AG09309 (cell line): Measurements from ENCODE around the gene CDX2.

Experiments used
- DNase-seq: peaks from one replicate; pipeline ENCODE4 v3.0.0-alpha.2; 2010; ENCODE audit warnings: low read depth
- H3K4me3 ChIP-seq: 2 replicates; pipeline ENCODE4 v1.5.1; 2011; ENCODE audit warnings: mild to moderate bottlenecking, low read depth, low read length, moderate library complexity; ENCODE audit not compliant: control insufficient read depth
- TF ChIP-seq, protein P1 (sequence below): IDR thresholded peaks from 2 replicates; pipeline ENCODE4 v1.5.1; 2011; ENCODE audit warnings: mild to moderate bottlenecking, low read depth, low read length, inconsistent platforms; ENCODE audit not compliant: insufficient read depth, control insufficient read depth; ENCODE audit errors: missing control alignments

CDX2 gene

DNA sequence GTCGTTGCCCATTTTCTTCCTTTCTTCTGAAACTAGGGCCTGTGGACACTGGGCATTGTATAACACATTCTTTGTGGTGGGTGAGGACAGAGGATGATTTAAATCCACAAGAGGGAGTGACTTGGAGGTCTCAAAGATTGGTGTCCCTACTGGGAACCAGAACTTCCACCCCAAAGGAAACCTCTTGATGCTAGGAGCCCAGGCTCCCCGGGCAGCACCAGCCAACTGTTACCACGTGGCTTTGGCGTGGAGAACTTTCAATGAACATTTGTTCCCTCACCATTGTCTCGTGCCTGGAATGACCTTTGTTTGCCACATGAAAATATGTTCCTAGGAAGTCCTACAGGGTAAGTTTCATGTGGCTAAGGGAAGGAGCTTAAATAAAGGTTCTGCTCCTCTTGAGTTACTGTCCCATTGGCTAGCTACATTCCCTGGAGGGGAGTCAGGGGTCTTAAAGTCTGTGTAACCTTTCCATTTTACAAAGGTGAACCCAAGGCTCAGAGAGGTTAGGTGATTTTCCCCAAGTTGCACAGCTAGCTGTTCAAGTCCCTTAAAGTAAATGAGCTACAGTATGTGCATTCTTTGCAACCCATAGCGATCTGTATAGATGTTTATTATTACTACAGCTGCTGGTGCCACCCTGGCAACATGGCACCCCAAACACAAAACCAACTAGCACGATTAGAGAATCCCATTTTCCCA lies 5.0 kb upstream of the CDX2 start:
- no peak overlapping the region for H3K4me3 ChIP-seq
- TF ChIP-seq, protein P1, sequence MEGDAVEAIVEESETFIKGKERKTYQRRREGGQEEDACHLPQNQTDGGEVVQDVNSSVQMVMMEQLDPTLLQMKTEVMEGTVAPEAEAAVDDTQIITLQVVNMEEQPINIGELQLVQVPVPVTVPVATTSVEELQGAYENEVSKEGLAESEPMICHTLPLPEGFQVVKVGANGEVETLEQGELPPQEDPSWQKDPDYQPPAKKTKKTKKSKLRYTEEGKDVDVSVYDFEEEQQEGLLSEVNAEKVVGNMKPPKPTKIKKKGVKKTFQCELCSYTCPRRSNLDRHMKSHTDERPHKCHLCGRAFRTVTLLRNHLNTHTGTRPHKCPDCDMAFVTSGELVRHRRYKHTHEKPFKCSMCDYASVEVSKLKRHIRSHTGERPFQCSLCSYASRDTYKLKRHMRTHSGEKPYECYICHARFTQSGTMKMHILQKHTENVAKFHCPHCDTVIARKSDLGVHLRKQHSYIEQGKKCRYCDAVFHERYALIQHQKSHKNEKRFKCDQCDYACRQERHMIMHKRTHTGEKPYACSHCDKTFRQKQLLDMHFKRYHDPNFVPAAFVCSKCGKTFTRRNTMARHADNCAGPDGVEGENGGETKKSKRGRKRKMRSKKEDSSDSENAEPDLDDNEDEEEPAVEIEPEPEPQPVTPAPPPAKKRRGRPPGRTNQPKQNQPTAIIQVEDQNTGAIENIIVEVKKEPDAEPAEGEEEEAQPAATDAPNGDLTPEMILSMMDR: no peak
- no peak for DNase-seq

DNA sequence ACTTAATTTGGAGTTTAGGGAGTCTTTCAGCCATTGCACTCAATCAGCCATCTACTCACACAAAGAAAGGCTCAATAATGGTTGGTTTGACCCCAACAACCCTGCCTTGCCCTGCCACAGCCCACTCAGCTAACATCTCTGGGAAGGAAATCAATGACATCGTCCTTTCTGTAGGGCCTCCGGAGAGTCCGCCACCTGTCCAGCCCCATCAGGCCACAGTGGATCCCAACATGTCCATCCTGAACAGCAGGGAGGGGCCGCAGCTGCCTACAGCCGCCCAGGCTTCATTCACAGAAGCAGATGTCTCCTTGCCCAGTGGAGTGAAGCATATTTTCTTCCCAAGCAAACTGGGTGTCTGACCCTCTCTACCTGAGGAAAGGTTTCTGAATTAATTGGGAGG lies 4.2 kb upstream of the CDX2 start:
- TF ChIP-seq, protein P1: no peak
- H3K4me3 ChIP-seq: no peak overlapping the region
- no peak for DNase-seq

GRCh38 chr13:27972478-27972820 lies 3.3 kb upstream of the CDX2 start:
- no peak for DNase-seq
- TF ChIP-seq, protein P1: no peak
- no peak overlapping the region for H3K4me3 ChIP-seq

DNA sequence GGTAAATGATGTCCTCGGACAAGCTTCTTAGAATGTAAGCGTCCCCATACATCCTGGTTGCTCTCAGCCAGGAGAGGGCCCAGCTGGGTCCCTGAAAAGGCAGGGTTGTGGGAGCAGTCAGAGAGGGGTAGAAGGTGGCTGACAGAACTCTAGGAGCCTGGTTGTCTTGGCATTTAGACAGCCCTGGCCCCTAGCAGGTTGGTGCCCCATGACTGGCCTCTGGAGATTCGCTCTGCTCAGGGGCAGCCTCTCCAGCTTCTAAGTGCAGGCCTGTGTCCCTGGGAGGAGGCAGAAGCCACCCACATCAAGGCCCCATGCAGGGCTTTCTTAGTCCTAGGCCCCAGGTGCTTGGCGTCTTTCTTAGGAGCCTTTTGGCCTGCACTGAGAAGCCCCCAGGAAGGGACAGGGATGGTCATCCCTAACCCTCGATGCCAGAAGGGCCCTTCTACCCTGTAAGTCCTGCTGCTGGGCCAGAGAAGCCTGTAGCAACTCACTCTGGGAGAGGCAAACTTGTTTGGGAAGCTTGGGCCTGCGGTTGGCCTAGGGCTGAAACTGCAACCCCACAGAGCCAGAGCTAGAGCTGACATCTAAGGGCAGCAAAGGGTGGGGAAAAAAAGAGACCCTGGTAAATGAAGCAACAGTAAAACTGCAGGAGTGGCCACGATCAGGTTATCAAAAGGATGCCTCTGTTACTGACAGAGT lies 2.8 kb upstream of the CDX2 start:
- H3K4me3 ChIP-seq: no peak overlapping the region
- no peak for DNase-seq
- TF ChIP-seq, protein P1: no peak

- no peak overlapping the region for H3K4me3 ChIP-seq
- DNase-seq: no peak
- TF ChIP-seq, protein P1: no peak
Observed at GRCh38 chr13:27971236-27971645, 2.1 kb upstream of the CDX2 start.

DNA sequence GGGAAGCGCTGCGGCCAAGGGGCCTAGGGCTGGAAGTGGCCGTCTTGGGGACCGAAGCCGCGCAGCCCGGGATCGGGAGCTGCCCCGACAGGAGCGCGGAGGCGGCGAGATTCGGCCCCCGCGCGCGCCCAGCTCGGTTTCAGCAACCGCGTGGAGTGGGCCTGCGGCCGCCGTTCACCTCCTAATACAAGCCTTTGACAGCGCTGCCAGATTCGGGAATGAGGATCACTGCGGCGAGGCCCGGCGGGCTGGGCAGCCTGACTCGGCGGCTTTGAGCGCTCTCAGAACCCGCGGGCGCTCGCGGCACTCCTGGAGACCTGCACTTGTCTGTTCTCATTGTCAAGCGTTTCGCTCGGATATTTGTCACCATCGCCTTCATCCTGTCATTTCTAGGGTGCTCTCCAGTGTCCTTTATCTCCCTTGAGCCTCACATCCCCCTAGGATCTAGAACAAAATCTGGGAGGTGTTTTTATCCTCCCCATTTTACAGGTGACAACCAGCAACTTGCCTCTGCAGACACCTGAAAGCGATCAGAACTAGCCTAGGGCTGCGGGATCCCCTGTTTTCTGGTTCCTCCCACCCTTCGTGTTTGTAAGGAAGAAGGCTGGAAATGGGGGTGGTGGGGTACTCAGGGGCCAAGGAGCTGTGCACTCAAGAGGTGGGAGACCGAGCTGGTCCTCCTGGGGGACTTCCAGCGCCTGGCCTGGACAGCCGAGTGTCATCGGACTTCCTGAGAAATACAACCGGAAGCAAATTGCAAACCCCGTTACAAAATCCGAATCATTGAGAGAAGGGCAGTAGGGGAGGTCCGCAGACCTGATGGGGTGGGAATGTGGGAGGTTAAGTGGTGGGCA lies 1.5 kb upstream of the CDX2 start:
- TF ChIP-seq, protein P1: no peak
- DNase-seq: no peak
- H3K4me3 ChIP-seq: no peak overlapping the region
